Stomach (tissue), 4 donors: Measurements from ENCODE around the gene OR10AD1.

Source experiments
- POLR2A ChIP-seq, 4 donors: fragments of 450-650 bp; IDR thresholded peaks; one replicate each; pipeline ENCODE4 v1.6.1; 2016; ENCODE audit warnings: antibody characterized with exemption in 4 of 4, control low read depth in 2 of 4, mild to moderate bottlenecking in 1 of 4, moderate library complexity in 1 of 4
- POLR2AphosphoS5 ChIP-seq, 3 donors: sonication (generic); formaldehyde crosslinking; IDR thresholded peaks; one replicate each; pipeline ENCODE4 v1.6.1; 2016; ENCODE audit warnings: antibody characterized with exemption in 3 of 3
- TF ChIP-seq, protein P1 (sequence below), 7 experiments: fragments of 450-650 bp in 4 of 7; fragments of 200-600 bp in 3 of 7; sonication (generic) in 3 of 7; IDR thresholded peaks; one replicate each; pipeline ENCODE4 v1.5.1; 2016 to 2019; ENCODE audit warnings: antibody characterized with exemption in 7 of 7, control low read depth in 2 of 7, mild to moderate bottlenecking in 1 of 7

DNA sequence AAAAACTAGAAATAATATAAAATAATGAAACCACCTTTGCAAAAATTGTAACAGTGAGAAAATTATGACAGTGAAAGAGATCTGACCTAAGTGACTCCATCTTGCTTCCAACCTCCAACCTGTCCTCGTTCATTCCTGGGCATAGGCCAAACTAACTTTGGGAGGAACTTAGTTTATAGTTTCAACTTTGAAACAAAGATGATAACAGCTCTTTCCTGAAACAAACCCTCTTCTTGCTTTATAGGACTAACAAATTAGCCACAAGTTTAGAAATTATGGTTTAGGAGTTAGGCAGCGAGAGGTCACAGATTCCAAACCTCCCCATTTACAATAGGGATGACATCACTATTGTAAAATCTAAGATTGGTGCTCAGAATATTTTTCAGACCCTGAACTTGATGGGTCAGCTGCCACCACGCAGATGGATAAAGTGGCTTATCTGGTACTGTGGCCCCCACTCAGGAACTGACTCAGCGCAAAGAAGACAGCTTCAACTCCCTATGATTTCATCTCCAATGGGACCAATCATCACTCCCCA, 32.8 kb upstream of the OR10AD1 start:
- TF ChIP-seq, protein P1, sequence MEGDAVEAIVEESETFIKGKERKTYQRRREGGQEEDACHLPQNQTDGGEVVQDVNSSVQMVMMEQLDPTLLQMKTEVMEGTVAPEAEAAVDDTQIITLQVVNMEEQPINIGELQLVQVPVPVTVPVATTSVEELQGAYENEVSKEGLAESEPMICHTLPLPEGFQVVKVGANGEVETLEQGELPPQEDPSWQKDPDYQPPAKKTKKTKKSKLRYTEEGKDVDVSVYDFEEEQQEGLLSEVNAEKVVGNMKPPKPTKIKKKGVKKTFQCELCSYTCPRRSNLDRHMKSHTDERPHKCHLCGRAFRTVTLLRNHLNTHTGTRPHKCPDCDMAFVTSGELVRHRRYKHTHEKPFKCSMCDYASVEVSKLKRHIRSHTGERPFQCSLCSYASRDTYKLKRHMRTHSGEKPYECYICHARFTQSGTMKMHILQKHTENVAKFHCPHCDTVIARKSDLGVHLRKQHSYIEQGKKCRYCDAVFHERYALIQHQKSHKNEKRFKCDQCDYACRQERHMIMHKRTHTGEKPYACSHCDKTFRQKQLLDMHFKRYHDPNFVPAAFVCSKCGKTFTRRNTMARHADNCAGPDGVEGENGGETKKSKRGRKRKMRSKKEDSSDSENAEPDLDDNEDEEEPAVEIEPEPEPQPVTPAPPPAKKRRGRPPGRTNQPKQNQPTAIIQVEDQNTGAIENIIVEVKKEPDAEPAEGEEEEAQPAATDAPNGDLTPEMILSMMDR (IDR thresholded peaks at IDR 0.05) = no peak
- TF ChIP-seq POLR2A (IDR thresholded peaks at IDR 0.05) = no peak
- no peak for TF ChIP-seq POLR2AphosphoS5 (IDR thresholded peaks at IDR 0.05)
